Neuron (in vitro differentiated cells): ENCODE measurements around the gene PTBP3.
"Not testable (repeated sequence)": the region's sequence is repeated elsewhere in the genome, so short reads cannot be mapped to it uniquely, and the experiment has no call there.

Experiments
- H2AFZ ChIP-seq: one replicate; pipeline ENCODE4 v1.6.1; 2013; ENCODE audit warnings: low read depth, mild to moderate bottlenecking, inconsistent platforms, low read length, moderate library complexity
- H3K27me3 ChIP-seq: one replicate; pipeline ENCODE4 v1.6.1; 2013; ENCODE audit warnings: low read length; ENCODE audit not compliant: insufficient read depth
- H3K36me3 ChIP-seq: one replicate; pipeline ENCODE4 v1.6.1; 2013; ENCODE audit warnings: low read length; ENCODE audit not compliant: insufficient read depth
- H3K4me1 ChIP-seq: one replicate; pipeline ENCODE4 v1.6.1; 2013; ENCODE audit warnings: low read length; ENCODE audit not compliant: insufficient read depth
- H3K4me3 ChIP-seq: 2 replicates; pipeline ENCODE4 v1.5.1; 2013; ENCODE audit warnings: mild to moderate bottlenecking, low read length, moderate library complexity
- H3K9me3 ChIP-seq: one replicate; pipeline ENCODE4 v1.6.1; 2013; ENCODE audit warnings: low read length

The PTBP3 gene

GRCh38 chr9:112295174-112295573 is 38.2 kb downstream of the PTBP3 start:
- Histone ChIP-seq H3K4me3 (no peak overlapping the region), H3K27me3 (no peaks in the 10 kb centered on the region), H3K9me3 (no peaks in the 10 kb centered on the region), H2AFZ (no peak overlapping the region), H3K36me3 (peaks cover 12% of the 10 kb centered on the region), H3K4me1 (no peaks in the 10 kb centered on the region)

- H3K36me3 ChIP-seq, result peaks cover 21% of the 10 kb centered on the region
- H3K9me3 ChIP-seq, result peaks cover 17% of the 10 kb centered on the region
- H3K4me1 ChIP-seq, result no peaks in the 10 kb centered on the region
- H2AFZ ChIP-seq, result no peak overlapping the region
- H3K27me3 ChIP-seq, result no peaks in the 10 kb centered on the region
- H3K4me3 ChIP-seq, result no peak overlapping the region
Measured at GRCh38 chr9:112288029-112288428, 45.4 kb downstream of the PTBP3 start.

GRCh38 chr9:112286926-112287325 is 46.5 kb downstream of the PTBP3 start:
- Histone ChIP-seq H3K4me3 (no peak overlapping the region), H3K9me3 (peaks cover 17% of the 10 kb centered on the region), H3K27me3 (no peaks in the 10 kb centered on the region), H3K36me3 (peaks cover 14% of the 10 kb centered on the region), H2AFZ (no peak overlapping the region), H3K4me1 (no peaks in the 10 kb centered on the region)

GRCh38 chr9:112285056-112285455 is 48.4 kb downstream of the PTBP3 start:
- H2AFZ ChIP-seq, result no peak overlapping the region
- peaks cover 14% of the 10 kb centered on the region for H3K36me3 ChIP-seq
- no peak overlapping the region for H3K4me3 ChIP-seq
- no peaks in the 10 kb centered on the region for H3K27me3 ChIP-seq
- H3K9me3 ChIP-seq, result peaks cover 17% of the 10 kb centered on the region
- H3K4me1 ChIP-seq, result no peaks in the 10 kb centered on the region

GRCh38 chr9:112283582-112284253 is 49.7 kb downstream of the PTBP3 start:
- no peak overlapping the region for H3K4me3 ChIP-seq
- no peaks in the 10 kb centered on the region for H3K27me3 ChIP-seq
- no peak overlapping the region for H2AFZ ChIP-seq
- peaks cover 17% of the 10 kb centered on the region for H3K9me3 ChIP-seq
- H3K4me1 ChIP-seq, result no peaks in the 10 kb centered on the region
- peaks cover 14% of the 10 kb centered on the region for H3K36me3 ChIP-seq

GRCh38 chr9:112282841-112283240 is 50.6 kb downstream of the PTBP3 start:
- H3K36me3 ChIP-seq, H3K4me3 ChIP-seq, H2AFZ ChIP-seq, H3K4me1 ChIP-seq, H3K27me3 ChIP-seq: not testable (repeated sequence)
- H3K9me3 ChIP-seq, result peaks cover 17% of the 10 kb centered on the region

- Histone ChIP-seq H3K4me1 (no peaks in the 10 kb centered on the region), H3K36me3 (peaks cover 4% of the 10 kb centered on the region), H2AFZ (no peak overlapping the region), H3K27me3 (no peaks in the 10 kb centered on the region), H3K9me3 (peaks cover 17% of the 10 kb centered on the region), H3K4me3 (no peak overlapping the region)
Measured at GRCh38 chr9:112280904-112281303, 52.5 kb downstream of the PTBP3 start.

- no peak overlapping the region for H3K4me3 ChIP-seq
- H2AFZ ChIP-seq, result no peak overlapping the region
- no peaks in the 10 kb centered on the region for H3K4me1 ChIP-seq
- no peaks in the 10 kb centered on the region for H3K27me3 ChIP-seq
- peaks cover 13% of the 10 kb centered on the region for H3K9me3 ChIP-seq
- H3K36me3 ChIP-seq, result peaks cover 8% of the 10 kb centered on the region
Measured at GRCh38 chr9:112279501-112279900, 53.9 kb downstream of the PTBP3 start.

GRCh38 chr9:112278152-112278551 is 55.3 kb downstream of the PTBP3 start:
- H3K27me3 ChIP-seq, result no peaks in the 10 kb centered on the region
- no peaks in the 10 kb centered on the region for H3K9me3 ChIP-seq
- H2AFZ ChIP-seq, result no peak overlapping the region
- no peaks in the 10 kb centered on the region for H3K4me1 ChIP-seq
- H3K4me3 ChIP-seq, result no peak overlapping the region
- H3K36me3 ChIP-seq, result peaks cover 4% of the 10 kb centered on the region

- peaks cover 1% of the 10 kb centered on the region for H3K9me3 ChIP-seq
- H3K4me1 ChIP-seq, result no peaks in the 10 kb centered on the region
- H2AFZ ChIP-seq, result no peak overlapping the region
- no peak overlapping the region for H3K4me3 ChIP-seq
- H3K27me3 ChIP-seq, result no peaks in the 10 kb centered on the region
- peaks cover 4% of the 10 kb centered on the region for H3K36me3 ChIP-seq
Measured at GRCh38 chr9:112274600-112274999, 58.8 kb downstream of the PTBP3 start.

- H3K4me1 ChIP-seq, result no peaks in the 10 kb centered on the region
- H3K27me3 ChIP-seq, result no peaks in the 10 kb centered on the region
- H3K36me3 ChIP-seq, result peaks cover 4% of the 10 kb centered on the region
- peaks cover 1% of the 10 kb centered on the region for H3K9me3 ChIP-seq
- H2AFZ ChIP-seq, result no peak overlapping the region
- no peak overlapping the region for H3K4me3 ChIP-seq
Measured at GRCh38 chr9:112273876-112274275, 59.5 kb downstream of the PTBP3 start.

GRCh38 chr9:112271466-112272098 is 61.8 kb downstream of the PTBP3 start:
- no peak overlapping the region for H3K4me3 ChIP-seq
- no peaks in the 10 kb centered on the region for H3K4me1 ChIP-seq
- peaks cover 7% of the 10 kb centered on the region for H3K36me3 ChIP-seq
- peaks cover 1% of the 10 kb centered on the region for H3K9me3 ChIP-seq
- no peaks in the 10 kb centered on the region for H3K27me3 ChIP-seq
- no peak overlapping the region for H2AFZ ChIP-seq

GRCh38 chr9:112268413-112268812 is 65.0 kb downstream of the PTBP3 start:
- H3K4me3 ChIP-seq, result no peak overlapping the region
- H2AFZ ChIP-seq, result no peak overlapping the region
- H3K27me3 ChIP-seq, result no peaks in the 10 kb centered on the region
- peaks cover 16% of the 10 kb centered on the region for H3K36me3 ChIP-seq
- no peaks in the 10 kb centered on the region for H3K4me1 ChIP-seq
- peaks cover 1% of the 10 kb centered on the region for H3K9me3 ChIP-seq

- not testable (repeated sequence) for H3K9me3 ChIP-seq, H2AFZ ChIP-seq, H3K4me3 ChIP-seq, H3K27me3 ChIP-seq, H3K4me1 ChIP-seq
- H3K36me3 ChIP-seq, result peaks cover 17% of the 10 kb centered on the region
Measured at GRCh38 chr9:112267086-112267485, 66.3 kb downstream of the PTBP3 start.
